Fibroblast of pulmonary artery (primary cell): ENCODE measurements around the gene NT5DC3.

Source experiments
- DNase-seq: peaks from one replicate; pipeline ENCODE4 v3.0.0-alpha.2; 2010; ENCODE audit warnings: low read depth
- H3K4me3 ChIP-seq: replicated peaks from 2 replicates; pipeline ENCODE4 v1.5.1; 2011; ENCODE audit warnings: low read depth, mild to moderate bottlenecking, control low read depth, low read length, moderate library complexity
- TF ChIP-seq, protein P1 (sequence below): IDR thresholded peaks from 2 replicates; pipeline ENCODE4 v1.5.1; 2011; ENCODE audit warnings: mild to moderate bottlenecking, control low read depth, low read length, inconsistent platforms; ENCODE audit errors: missing control alignments

The NT5DC3 gene

DNA sequence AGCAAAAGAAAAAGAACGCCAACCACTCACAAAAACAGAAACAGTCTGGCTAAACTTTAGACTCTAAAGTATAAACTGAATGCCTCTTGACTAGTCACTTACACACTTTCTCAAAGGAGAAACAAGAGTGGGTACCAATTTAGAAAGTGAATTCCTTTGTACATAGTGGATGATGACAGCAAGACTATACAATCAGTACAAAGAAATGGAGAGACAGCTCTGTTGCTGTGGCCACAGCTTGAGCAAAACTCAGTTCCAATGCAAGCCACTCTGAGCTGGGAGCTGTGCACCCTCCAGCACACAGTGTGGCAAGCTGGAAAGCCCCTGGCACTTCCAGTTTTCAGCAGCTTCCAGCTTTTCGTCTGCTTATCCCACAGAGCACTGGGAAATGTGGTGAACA, 21.7 kb downstream of the NT5DC3 start:
- TF ChIP-seq, protein P1, sequence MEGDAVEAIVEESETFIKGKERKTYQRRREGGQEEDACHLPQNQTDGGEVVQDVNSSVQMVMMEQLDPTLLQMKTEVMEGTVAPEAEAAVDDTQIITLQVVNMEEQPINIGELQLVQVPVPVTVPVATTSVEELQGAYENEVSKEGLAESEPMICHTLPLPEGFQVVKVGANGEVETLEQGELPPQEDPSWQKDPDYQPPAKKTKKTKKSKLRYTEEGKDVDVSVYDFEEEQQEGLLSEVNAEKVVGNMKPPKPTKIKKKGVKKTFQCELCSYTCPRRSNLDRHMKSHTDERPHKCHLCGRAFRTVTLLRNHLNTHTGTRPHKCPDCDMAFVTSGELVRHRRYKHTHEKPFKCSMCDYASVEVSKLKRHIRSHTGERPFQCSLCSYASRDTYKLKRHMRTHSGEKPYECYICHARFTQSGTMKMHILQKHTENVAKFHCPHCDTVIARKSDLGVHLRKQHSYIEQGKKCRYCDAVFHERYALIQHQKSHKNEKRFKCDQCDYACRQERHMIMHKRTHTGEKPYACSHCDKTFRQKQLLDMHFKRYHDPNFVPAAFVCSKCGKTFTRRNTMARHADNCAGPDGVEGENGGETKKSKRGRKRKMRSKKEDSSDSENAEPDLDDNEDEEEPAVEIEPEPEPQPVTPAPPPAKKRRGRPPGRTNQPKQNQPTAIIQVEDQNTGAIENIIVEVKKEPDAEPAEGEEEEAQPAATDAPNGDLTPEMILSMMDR, result no peak
- DNase-seq, result no peak

GRCh38 chr12:103817791-103818190, 23.2 kb downstream of the NT5DC3 start:
- TF ChIP-seq, protein P1, result no peak
- no peak overlapping the region for H3K4me3 ChIP-seq
- no peak for DNase-seq

More for the DNA sequence above, 21.7 kb downstream of the NT5DC3 start:
- no peak overlapping the region for H3K4me3 ChIP-seq

DNA sequence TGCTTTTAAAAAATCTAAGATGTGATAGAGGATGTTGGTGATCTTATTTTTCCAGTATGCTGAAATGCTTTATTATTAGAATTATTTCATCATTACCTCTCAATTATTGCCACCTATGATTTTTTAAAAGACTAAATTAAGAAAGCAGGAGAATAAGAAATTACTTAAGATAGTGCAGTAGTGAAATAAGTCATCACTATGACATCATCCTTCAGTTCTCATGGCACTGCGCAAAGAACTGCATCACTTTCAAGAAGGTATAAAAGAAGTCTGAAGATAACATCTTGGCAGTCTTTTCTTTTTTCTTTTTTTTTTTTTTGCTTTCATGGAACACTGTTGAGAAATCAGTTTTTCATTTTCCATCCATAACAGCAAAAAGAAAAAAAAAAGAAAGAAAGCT, 24.4 kb downstream of the NT5DC3 start:
- TF ChIP-seq, protein P1, result no peak
- H3K4me3 ChIP-seq, result no peak overlapping the region
- no peak for DNase-seq

GRCh38 chr12:103814436-103814835, 26.6 kb downstream of the NT5DC3 start:
- H3K4me3 ChIP-seq, result no peak overlapping the region
- TF ChIP-seq, protein P1, result no peak
- no peak for DNase-seq

DNA sequence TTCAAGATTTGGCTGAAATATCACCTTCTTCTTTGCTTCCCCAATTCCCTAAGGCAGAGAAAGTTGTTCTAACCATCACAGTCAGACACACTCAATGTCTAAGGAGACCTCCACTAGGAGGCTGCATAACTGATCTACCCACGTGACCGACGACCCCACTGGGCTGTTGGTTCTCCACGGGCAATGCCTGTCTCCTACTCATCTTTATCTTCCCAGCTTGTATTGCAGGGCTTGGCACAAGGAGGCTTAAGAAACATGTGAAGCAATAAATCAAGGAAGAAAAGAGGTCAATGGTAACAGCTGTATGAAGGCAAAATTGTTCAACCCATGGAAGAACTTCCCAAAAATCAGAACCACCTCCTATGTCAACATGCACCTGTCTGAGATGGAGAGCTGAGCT, 27.1 kb downstream of the NT5DC3 start:
- DNase-seq, result no peak
- no peak overlapping the region for H3K4me3 ChIP-seq
- TF ChIP-seq, protein P1, result no peak

DNA sequence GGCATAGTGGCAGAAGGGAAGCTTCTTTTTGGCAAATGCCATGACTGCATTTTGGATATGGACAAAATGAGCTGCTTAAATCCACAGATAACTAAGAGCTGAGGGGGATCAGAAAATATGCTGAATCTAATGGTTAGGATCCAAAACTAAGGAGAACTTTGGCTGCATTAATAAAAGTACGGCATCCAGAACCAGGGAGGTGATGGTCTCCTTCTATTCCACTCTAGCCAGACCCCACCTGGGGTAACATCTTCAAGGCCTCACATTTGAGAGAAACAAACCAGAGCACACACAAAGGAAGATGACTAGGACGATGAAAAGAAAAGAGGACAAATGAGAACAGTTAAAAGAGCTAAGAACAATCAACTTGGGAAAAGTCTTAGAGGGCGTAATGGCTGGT, 27.6 kb downstream of the NT5DC3 start:
- H3K4me3 ChIP-seq, result no peak overlapping the region
- no peak for DNase-seq
- TF ChIP-seq, protein P1, result no peak

DNA sequence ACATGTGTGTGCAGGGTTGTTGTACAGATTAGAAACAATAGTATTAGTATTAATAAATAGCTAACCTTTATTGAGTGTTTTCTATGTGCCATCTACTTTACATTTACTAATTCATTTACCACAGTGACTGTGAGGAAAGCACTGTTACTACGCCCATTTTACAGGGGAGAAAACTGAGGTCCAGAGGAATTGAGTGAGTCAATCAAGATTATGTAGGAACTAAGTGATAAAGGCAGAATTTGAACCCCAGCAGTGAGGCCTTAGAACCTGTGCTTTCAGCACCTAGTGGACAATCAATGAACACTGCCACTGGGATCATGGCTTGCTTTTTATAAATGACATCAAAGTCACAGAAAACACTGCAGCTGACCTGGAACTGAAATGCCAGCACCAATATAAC, 28.2 kb downstream of the NT5DC3 start:
- TF ChIP-seq, protein P1, result no peak
- H3K4me3 ChIP-seq, result no peak overlapping the region
- no peak for DNase-seq
